LHCN-M2 (cell line): ENCODE measurements around the gene MT1B. TPM values are rescaled to one million over a fixed set of nuclear protein-coding genes. Genes with fewer than 3 reads are reported as not detected.

Experiments
- DNase-seq: peaks from one replicate; pipeline ENCODE4 v3.0.0-alpha.2; 2012; ENCODE audit warnings: low read depth
- total RNA-seq: library from RNA; depleted of rRNA; stranded (reverse); fragments of >200 nt; gene quantifications from 2 replicates; pipeline ENCODE4 v1.2.3, GENCODE V29; 2014; rRNA removed

The MT1B gene
- total RNA-seq, 1 experiment from 2014 or later, result not detected

DNA sequence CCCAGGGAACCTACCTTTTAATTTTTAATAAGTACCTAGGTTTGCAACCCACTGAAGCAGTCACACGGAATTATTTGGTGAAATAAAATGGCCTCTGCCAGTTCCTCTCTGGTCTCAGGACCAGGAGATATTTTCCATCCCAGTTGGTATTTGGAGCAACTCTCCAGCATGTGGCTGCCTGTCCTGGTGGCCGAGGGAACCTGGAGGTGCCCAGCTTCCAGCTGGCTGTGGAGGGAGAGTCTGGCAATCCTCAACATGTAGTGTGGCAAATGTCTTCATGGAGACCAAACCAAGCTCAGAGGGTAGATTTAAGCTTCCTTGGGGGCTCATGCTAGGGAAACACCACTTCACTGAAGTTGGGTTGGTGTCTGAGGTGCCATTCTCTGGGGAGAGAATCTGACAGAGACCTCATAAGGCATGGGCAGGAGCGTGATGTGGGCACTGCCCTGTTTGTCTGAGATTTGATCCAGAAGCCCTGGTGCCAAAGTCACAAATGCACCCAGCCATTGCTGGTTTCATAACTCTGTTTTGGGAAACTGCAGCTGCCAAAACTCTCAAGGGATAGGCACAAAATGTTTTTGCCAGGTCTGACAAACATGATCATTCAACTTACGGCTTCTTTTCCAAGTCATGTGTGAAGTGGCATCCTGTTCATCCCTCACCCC is 33.4 kb downstream of the MT1B start:
- DNase-seq, result no peak

DNA sequence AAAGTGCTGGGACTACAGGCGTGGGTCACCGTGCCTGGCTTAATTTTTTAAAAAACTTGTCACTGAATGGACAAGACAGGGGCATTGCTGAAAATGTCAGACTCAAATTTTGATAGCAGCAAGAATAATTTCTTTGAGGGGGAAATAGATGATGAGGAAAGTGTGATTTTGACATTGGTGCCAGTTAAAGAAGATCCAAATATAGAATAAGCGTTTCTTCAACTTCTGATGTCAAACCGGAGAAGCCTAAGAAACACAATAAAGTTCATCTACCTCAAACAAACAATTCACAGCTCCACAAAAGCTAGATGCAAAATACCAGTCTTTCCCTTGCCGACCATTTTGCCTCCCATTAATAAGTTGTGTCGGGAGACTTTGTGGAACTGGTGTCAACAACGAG is 35.1 kb downstream of the MT1B start:
- no peak for DNase-seq

DNA sequence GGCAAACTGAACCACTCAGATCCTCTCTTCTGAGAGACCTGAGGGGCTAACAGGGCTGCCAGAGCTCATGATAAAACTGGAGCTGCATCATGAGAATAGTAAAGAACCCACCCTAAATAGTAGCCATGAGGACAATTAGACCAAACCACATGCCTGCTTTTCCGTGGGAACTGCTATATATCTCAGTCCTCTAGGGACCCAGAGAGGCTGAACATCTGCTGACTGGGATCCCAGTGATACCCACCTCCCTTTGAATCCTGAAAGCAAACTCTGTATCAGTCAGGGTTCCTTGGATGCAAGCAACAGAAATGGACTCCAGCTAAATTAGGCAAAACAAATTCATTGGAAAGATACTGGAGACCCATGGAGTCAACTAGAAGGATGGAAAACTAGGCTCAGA is 37.1 kb downstream of the MT1B start:
- peak; percentile 71 for DNase-seq

DNA sequence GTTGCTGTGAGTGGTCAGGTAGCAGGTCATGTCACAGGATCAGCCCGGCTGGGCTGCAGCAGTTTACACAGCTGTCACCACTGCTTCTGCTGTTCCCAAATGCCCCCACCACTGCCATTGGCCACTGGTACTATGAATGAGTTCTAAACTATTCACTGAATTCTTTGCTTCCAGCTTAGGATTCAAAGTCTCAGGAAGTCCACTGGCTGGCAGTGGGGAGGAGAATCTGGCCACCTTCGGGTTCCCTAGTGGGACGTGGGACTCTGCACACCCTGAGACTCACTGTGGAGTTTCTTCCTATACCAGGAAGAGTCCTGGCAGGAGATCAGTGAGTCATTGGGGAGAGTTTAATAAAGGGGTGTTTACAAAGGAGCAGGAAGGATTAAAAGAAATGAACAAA is 37.5 kb downstream of the MT1B start:
- peak; percentile 79 for DNase-seq

DNA sequence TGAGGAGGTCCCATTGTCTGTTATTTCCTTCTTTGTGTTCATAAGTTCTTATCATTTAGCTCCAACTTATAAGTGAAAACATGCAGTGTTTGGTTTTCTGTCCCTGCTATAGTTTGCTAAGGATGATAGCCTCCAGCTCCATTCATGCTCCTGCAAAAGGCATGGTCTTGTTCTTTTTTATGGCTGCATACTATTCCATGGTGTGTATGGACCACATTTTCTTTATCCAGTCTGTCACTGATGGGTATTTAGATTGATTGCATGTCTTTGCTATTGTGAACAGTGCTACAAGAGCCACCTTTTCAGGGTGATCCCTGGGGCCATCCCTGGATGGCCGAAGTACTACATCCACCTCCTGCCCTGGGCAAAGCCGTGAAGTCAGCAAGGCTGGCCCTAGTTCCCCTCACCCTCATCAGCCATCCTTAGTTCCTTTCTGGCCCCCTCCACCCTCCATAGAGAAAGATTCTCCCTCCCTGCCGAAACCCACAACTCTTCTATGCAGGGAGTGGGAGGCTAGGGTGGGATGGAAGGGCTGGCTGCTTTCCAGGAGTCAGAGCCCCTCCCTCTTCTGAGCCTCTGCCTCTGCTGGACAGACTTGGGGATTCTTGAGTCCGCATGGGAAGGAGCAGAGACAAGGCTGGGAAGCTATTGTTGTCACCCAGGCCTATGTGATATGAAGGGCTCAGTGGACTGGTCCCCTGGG is 38.9 kb downstream of the MT1B start:
- no peak for DNase-seq

DNA sequence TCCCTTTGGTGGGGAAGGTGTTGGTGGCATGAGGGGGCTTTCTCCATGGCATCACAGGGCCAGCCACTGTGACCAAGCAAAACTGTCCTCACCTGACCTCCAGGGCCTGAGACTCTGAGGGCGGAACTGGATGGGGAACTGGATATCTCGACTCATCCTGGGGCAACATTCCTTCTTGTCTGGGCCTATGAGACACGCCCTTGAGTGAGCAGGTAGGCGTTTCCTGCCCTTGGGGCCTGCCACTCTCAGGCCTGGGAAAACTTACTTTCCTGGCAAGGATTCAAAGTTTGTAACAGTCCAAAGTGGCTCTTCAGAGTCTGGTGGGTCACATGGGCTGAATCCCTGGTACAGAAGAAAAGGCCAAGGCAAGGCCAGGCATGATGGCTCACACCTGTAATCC is 40.2 kb downstream of the MT1B start:
- peak; percentile 39 for DNase-seq

DNA sequence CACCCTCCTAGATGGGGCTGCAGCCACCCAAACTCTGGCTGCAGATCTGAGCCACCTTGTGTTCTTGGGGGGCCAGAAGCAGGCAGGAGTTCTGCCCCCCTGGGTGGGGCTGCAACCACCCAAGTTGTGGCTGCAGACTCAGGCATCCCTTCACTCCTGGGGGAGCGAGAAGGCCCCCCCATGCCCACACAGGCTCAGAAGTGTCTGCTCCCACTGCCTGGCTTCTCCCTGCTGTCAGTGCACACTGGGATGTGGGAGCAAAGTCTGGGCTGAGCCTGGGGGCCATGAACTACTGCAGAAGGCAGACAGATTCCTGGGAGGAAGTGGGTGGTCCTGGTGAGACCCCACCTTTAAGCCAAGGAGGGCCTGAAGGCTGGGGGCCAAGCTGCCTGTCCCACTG is 43.6 kb downstream of the MT1B start:
- DNase-seq, result no peak

DNA sequence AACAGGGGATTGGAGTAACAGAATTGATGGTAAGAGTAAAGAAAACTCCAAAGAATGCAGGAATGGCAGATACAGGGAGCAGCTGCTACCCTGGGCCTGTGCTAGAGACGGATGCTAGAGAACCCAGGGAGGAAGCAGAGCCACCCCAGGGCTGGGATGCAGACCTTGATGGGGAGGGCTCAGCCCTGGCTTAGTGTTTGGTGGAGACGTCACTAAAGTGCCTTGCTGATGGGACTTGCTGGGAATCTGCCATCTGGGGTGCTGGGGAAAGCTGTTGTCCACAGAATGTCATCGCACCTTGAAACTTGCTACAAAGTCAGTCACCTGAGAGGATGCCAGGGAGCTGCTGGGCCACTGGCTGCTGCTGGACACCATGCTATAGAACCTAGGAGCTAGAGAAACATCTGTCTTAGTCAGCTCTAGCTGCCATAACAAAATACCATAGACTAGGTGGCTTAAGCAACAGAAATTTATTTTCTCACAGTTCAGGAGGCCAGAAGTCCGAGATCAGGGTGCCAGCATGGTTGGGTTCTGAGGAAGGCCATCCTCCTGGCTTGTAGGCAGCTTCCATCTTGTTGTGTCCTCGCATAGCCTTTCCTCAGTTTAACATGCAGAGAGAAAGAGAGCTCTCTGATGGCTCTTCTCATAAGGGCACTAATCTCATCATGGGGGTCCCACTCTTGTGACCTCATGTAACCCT is 45.9 kb downstream of the MT1B start:
- no peak for DNase-seq

DNA sequence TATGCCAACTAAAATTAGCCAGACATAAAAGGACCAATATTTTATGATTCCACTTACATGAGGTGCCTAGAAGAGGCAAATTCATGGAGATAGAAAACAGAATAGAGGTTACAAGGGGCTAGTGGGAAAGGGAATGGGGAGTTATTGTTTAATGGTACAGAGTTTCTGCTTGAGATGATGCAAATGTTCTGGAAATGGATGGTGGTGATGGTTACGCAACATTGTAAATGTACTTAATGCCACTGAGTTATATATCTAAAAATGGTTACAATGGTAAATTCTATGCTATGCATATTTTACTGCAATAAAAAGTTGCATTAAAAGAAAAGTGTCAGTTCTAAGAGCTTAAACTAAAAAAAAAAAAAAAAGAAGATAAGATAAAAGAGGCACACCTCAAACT is 48.5 kb downstream of the MT1B start:
- DNase-seq, result no peak

DNA sequence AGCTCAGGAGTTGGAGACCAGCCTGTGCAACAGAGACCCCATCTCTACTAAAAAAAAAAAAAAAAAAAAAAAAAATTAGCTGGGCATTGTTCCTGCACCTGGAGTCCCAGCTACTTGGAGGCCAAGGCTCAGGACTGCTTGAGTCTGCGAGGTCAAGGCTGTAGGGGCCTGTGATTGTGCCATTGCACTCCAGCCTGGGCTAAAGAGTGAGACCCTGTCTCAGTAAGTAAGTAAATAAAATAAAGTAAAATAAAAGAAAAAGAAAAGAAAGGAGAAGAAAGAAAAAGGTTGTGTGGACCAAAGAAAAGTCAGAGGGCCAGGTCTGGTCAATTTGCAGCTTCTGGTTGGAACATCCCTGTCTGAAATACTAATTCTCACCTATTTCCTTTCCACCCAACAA is 48.9 kb downstream of the MT1B start:
- DNase-seq, result no peak

DNA sequence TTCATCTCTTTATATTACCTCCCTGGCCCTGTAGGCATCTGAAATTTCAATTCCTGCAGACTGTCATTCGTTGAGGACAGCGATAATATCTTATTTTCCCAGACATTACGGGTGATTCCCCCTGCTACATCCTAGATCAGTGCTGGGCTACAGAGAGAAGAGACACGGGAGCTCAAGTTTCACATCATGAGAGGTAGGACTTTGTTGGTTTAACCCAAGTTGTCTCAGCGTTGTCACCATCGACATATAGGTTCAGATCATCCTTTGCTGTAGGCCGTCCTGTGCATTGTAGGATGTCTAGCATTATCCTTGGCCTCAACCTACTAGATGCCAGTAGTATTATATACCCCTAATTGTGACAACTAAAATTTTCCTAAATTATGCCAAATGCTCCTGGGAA is 49.8 kb downstream of the MT1B start:
- DNase-seq, result no peak

Other genes starting within 250 kb of the MT1B start
- 132 and 134 TPM in 2 replicates for gene AMFR, start 226.3 kb upstream of the MT1B start, total RNA-seq
- 78.5 and 86.0 TPM in 2 replicates for gene NUDT21, start 200.6 kb upstream of the MT1B start, total RNA-seq
- 101 and 127 TPM in 2 replicates for gene OGFOD1, start 200.3 kb upstream of the MT1B start, total RNA-seq
- gene BBS2, start 131.9 kb upstream of the MT1B start, total RNA-seq, result 27.1 and 37.1 TPM in 2 replicates
- gene MT4, start 86.8 kb upstream of the MT1B start, total RNA-seq, result not detected in 2 replicates
- gene MT3, start 62.4 kb upstream of the MT1B start, total RNA-seq, result not detected in 2 replicates
- gene MT2A, start 43.3 kb upstream of the MT1B start, total RNA-seq, result 632 and 1,404 TPM in 2 replicates
- gene MT1E, start 26.1 kb upstream of the MT1B start, total RNA-seq, result 712 and 733 TPM in 2 replicates
- gene MT1M, start 19.2 kb upstream of the MT1B start, total RNA-seq, result 2.2 and 4.2 TPM in 2 replicates
- gene MT1A, start 13.2 kb upstream of the MT1B start, total RNA-seq, result 2.4 and 4.2 TPM in 2 replicates
- not detected in 2 replicates for gene MT1F, start 6.1 kb downstream of the MT1B start, total RNA-seq
- gene MT1G, start 16.2 kb downstream of the MT1B start, total RNA-seq, result 1.9 TPM in 1 of 2 replicates, not detected in the other
- not detected in 2 replicates for gene MT1H, start 17.9 kb downstream of the MT1B start, total RNA-seq
- gene MT1X, start 30.6 kb downstream of the MT1B start, total RNA-seq, result 68.7 and 172 TPM in 2 replicates
- gene NUP93, start 78.2 kb downstream of the MT1B start, total RNA-seq, result 80.5 and 81.9 TPM in 2 replicates
- gene SLC12A3, start 213.3 kb downstream of the MT1B start, total RNA-seq, result 0.11 TPM in 1 of 2 replicates, not detected in the other